GM19452 (cell line): ENCODE results near the gene CACNA2D4.

Experiments used
- ATAC-seq: cut with Tn5 transposase; IDR thresholded peaks from one replicate; pipeline ENCODE4 v1.9.1; 2021; ENCODE audit not compliant: unreplicated experiment

The CACNA2D4 gene

DNA sequence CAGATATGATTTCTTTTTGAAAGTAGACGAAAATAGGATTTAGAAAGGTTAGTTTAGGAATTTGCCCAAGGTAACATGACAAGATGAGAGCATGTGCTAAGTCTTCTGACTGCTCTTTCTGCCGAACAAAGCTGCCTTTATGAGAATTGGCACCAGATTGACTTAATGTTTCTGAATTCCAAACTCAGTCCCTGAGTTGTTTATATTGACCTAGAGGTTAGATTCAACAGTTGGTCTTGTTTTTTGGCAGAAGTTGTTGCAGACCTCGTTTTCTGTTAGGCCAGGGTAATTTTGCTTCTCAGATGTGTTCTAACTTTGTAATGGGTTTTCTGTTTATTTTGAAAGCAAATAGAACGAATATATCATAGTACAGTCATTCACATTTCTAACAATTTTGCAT is 159.6 kb downstream of the CACNA2D4 start:
- ATAC-seq, result no peak

DNA sequence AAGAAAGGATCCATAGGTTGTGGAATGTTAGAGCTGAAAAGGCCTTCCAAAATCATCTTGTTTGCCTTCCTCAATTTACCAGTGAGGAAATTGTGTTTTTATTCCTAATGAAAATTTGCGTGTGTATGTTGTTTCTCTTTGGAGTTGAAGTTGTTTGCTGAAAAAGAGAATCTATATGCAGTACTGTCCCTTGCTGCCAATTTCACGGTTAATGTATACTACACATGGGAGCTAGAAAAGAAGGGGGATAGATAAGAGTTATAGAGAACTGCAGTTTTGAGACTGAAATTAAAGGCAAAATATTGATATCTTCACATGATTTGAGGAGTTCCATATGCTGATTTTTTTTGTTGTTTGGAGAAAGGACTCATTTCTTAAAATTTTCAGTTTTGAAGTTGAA is 160.1 kb downstream of the CACNA2D4 start:
- no peak for ATAC-seq

DNA sequence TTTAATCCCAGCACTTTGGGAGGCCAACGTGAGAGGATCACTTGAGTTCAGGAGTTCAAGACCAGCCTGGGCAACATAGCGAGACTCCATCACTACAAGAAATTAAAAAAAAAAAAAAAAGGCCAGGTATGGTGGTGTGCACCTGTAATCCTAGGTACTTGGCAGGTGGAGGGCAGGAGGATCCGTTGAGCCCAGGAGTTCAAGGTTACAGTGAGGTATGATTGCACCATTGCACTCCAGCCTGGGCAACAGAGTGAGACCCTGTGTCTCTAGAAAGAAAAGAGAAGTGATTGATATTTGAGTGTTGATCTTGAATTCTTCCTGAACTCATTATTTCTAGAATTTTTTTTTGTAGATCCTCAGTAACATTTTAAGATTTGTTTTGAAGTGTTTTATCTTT is 168.2 kb downstream of the CACNA2D4 start:
- no peak for ATAC-seq

DNA sequence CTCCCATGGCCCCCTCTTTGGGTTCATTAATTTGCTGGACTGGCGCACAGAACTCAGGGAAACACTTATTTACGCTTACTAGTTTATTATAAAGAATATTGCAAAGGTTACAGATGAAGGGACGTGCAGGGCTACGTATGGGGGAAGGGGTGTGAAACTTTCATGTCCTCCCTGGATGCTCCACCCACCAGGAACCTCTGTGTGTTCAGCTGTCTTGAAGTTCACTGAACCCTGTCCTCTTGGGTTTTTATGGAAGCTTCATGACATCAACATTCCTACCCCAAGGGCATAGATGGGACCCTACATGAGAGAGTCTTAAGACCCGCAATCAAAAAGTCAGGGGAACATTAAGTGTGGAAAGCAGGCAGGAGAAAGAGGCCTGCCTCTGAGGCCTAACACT is 169.4 kb downstream of the CACNA2D4 start:
- no peak for ATAC-seq

DNA sequence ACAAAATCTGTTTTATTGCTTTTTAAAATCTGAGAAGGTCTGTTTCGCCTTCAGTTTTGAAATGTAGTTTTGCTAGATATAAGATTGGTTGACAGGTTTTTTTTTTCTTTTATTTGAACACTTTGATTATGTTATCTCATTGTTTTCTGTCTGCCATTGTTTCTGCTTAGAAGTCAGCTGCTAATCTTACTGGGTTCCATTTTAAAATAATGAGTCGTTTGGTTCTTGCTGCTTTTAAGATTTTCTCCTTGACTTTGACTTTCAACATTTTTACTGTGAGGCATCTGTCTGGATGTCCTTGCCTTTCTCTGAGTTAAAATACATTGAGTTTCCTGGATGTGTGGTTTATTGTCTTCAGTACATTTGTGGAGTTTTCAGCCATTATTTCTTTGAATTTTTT is 170.8 kb downstream of the CACNA2D4 start:
- ATAC-seq, result no peak

DNA sequence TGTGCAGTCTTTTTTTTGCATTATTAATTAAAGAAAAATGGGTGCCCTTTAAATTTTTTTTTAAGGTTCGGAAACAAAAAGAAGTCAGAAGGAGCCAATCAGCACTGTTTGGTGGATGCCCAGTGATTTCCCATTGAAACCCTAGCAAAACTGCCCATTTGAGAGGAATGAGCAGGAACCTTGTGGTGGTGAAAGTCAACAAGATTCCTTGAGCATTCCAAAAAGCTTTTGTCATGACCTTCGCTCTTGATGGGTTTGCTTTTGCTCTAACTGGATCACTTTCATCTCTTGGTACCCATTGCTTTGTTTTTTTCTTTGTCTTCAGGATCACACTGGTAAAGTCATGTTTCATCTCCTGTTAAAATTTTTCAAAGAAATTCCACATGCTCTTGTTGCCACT is 173.5 kb downstream of the CACNA2D4 start:
- ATAC-seq, result no peak
